Thyroid gland (tissue), 4 donors: ENCODE measurements around the gene ADAMTS6.

Experiments used
- POLR2A ChIP-seq, 2 donors: fragments of 450-650 bp; IDR thresholded peaks; one replicate each; pipeline ENCODE4 v1.6.1; 2017; ENCODE audit warnings: antibody characterized with exemption in 2 of 2, mild to moderate bottlenecking in 2 of 2, moderate library complexity in 1 of 2
- TF ChIP-seq, protein P1 (sequence below), 6 experiments: fragments of 200-600 bp in 3 of 6; fragments of 450-650 bp in 3 of 6; sonication (generic) in 3 of 6; IDR thresholded peaks; one replicate each; pipeline ENCODE4 v1.5.1; 2016 to 2019; ENCODE audit warnings: antibody characterized with exemption in 6 of 6, mild to moderate bottlenecking in 2 of 6, inconsistent platforms in 1 of 6, moderate library complexity in 1 of 6

DNA sequence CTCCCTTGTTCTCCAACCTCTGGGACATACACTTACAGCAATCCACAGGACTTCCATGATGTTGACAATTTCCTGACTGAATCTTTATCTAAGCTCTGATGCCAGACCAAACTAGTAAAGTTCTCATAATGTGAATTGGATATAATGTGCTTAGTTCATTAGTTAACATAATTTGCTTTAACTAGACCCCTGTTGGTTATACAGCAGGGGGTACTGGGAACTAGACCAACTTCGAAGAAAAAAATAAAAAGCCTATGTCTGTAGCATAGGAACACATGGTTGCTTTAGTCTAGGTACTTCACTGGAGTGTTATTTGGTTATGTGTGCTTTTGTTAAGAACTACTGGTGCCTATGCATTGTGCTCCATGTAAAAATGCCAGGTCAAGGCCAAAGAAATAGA, 173.8 kb downstream of the ADAMTS6 start:
- TF ChIP-seq, protein P1, sequence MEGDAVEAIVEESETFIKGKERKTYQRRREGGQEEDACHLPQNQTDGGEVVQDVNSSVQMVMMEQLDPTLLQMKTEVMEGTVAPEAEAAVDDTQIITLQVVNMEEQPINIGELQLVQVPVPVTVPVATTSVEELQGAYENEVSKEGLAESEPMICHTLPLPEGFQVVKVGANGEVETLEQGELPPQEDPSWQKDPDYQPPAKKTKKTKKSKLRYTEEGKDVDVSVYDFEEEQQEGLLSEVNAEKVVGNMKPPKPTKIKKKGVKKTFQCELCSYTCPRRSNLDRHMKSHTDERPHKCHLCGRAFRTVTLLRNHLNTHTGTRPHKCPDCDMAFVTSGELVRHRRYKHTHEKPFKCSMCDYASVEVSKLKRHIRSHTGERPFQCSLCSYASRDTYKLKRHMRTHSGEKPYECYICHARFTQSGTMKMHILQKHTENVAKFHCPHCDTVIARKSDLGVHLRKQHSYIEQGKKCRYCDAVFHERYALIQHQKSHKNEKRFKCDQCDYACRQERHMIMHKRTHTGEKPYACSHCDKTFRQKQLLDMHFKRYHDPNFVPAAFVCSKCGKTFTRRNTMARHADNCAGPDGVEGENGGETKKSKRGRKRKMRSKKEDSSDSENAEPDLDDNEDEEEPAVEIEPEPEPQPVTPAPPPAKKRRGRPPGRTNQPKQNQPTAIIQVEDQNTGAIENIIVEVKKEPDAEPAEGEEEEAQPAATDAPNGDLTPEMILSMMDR (IDR thresholded peaks at IDR 0.05): no peak
- TF ChIP-seq POLR2A (IDR thresholded peaks at IDR 0.05): no peak
